Adrenal gland (tissue), 5 donors: ENCODE measurements around the gene GPRC5D.

Source experiments
- POLR2A ChIP-seq, 2 donors: fragments of 450-650 bp; IDR thresholded peaks; one replicate each; pipeline ENCODE4 v1.6.1; 2017; ENCODE audit warnings: antibody characterized with exemption in 2 of 2, mild to moderate bottlenecking in 2 of 2, moderate library complexity in 1 of 2
- TF ChIP-seq, protein P1 (sequence below), 6 experiments: fragments of 450-650 bp in 4 of 6; fragments of 200-600 bp in 2 of 6; sonication (generic) in 1 of 6; IDR thresholded peaks; 1 replicate in 5 of 6; 2 replicates in 1 of 6; pipeline versions ENCODE4 v1.5.1 to v1.8.0; 2016 to 2021; ENCODE audit warnings: antibody characterized with exemption in 6 of 6, mild to moderate bottlenecking in 2 of 6, moderate library complexity in 1 of 6
- donor health status: DM: no; HTN: no; CAD: no.

DNA sequence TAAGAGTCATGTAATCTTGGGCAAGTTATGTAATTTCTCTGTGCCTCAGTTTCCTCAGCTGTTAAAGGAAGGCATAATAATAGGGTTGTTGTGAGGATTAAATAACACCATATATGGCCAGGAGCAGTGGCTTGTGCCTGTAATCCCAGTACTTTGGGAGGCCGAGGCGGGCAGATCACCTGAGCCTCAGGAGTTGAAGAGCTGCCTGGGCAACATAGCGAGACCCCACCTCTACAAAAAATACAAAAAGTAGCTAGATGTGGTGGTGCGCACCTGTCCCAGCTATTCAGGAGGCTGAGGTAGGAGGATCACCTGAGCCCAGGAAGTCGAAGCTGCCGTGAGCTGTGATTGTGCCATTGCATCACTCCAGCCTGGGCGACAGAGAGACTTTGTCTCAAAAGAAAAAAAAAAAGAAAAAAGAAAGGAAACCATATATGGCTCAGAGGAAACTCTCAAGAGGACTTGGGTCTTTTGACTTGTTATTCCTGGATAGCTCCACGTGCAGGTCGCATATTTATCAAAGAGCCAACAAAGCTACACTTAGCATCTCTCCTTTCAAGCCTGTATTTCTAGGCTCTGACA, 53.7 kb downstream of the GPRC5D start:
- TF ChIP-seq POLR2A (IDR thresholded peaks at IDR 0.05): no peak
- TF ChIP-seq, protein P1, sequence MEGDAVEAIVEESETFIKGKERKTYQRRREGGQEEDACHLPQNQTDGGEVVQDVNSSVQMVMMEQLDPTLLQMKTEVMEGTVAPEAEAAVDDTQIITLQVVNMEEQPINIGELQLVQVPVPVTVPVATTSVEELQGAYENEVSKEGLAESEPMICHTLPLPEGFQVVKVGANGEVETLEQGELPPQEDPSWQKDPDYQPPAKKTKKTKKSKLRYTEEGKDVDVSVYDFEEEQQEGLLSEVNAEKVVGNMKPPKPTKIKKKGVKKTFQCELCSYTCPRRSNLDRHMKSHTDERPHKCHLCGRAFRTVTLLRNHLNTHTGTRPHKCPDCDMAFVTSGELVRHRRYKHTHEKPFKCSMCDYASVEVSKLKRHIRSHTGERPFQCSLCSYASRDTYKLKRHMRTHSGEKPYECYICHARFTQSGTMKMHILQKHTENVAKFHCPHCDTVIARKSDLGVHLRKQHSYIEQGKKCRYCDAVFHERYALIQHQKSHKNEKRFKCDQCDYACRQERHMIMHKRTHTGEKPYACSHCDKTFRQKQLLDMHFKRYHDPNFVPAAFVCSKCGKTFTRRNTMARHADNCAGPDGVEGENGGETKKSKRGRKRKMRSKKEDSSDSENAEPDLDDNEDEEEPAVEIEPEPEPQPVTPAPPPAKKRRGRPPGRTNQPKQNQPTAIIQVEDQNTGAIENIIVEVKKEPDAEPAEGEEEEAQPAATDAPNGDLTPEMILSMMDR (IDR thresholded peaks at IDR 0.05): no peak
